ACHN (cell line): ENCODE results near the gene FIBCD1.

Source experiments
- DNase-seq: peaks from one replicate; pipeline ENCODE4 v3.0.0-alpha.2; 2015
- in situ Hi-C: cut with HindIII; loops from 2 replicates; pipeline ENCODE4 v1.10.0; 2017; ENCODE audit warnings: low sequenced_read_pairs, low pct_ligation_motif_present, low pct_unique_long_range_greater_than_20kb

The FIBCD1 gene

GRCh38 chr9:130940693-130941576, 1.9 kb upstream of the FIBCD1 start:
- DNase-seq = peak; percentile 50
- in situ Hi-C loops = no loop called here

DNA sequence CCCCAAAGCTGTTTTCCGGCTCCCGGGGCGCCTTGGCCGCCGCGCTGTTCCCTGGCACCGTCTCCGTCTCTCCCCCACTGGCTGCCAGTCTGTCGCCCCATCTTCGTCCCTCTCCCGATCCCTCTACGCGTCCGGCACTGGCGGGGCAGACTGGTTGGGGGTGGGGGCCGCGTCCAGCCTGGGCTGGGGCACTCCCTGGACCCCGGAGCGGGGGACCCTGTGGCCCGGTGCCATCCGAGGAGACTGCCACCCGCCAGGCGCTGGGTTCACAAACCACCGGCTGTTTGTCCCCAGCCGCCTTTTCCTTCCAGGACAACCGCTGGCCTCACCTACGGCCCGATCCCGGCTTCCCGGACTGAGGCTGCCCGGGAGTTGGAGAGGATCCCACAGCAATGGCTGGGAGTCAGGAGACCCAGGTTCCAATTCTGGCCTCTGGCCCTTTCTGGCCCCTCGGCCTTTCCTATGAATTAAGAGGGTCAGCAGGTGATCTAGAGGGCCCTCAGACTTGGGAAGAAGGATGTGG, 1.0 kb upstream of the FIBCD1 start:
- DNase-seq = no peak
- in situ Hi-C loops = no loop called here

DNA sequence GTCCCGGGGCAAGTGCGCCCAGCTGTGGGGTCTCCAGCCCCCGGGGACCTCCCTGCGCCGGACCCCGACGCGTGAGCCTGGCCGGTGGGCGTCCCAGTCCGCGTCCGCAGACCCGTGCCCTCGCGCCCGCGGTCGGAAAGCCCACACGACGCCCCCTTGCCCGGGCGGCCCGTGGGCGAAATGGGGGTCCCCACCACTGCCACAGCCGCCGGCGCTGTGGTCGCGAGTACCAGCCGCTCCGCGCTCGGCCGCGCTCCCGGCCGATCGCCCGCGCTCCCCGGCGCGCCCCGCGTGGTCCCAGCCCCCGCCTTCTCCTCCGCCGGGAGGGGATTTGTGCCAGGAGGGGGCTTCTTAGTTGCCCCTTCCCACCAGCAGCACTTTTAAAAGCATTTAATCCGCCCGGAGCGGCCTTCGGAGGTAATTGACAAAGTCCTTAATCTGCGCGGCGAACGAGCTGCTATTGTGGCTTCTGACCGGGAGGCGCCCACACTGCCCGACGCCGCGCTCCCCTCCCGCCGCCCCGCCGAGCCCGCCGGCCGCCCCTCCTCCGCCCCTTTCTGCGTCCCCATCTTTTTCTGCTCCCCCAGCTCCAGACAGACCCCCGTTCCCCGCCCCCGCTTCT, 469 bp upstream of the FIBCD1 start:
- no peak for DNase-seq
- in situ Hi-C loops = no loop called here

DNA sequence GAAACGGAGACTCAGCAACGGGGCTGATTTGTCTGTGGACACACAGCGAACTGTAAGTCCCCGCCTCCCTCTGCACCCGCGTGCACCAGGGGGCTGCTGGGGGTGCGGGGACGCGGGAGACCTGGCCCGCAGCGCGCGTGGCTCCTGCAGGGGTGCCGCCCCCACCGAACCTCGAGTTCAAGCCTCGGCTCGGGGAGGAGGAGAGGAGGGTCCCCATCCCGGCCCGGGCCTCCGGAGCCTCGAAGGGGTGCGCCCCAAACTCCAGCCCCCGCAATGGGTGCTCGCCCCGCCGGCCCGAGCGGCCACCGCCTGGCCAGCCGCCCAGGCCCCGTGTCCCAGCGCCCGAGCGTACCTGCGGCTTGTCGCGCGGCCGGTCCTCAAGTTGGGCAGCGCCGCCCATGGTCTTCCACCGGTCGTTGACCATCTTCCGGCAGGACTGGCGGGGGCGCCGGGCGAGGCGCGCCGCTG, 829 bp downstream of the FIBCD1 start:
- DNase-seq = no peak
- in situ Hi-C loops = no loop called here

GRCh38 chr9:130937146-130938076, 1.6 kb downstream of the FIBCD1 start:
- in situ Hi-C loops = no loop called here
- no peak for DNase-seq

DNA sequence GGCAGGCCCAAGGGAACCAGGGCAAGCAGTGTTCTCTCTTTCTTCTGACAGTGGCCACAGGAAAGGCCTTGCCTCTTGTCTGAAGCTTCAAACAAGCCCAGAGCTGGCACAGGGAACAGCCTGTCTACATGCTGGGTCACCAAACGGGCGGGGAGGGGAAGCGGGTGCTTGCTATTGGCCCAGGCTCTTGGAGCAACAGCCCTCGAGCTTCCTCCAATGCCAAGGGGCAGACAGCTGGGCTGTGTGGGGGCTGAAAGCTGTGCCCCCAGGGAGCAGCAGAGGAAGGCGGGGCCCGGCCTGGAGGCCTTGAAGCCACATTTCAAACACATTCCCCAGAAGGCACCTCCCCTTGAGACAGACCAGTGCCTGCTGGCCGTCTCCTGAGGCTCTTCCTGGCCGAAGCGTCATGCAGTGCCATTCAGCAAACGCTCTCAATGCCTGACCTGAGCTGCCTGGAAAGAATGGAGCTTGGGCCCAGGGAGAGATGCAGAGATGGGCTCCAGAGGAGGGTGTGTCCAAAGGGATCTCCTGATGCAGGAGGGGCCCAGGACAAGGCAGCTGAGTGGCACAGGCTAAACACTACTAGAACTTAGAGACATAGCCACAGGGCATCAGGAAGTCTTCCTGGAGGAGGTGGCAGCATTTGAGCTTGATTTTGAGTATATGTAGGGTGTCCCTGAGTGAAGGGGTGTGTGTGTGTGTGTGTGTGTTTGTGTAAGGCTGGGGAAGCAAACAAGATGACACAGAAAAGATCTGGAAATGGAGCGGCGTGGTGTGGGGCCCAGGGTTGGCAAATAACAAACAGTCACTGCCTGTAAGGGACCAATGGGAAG, 2.5 kb downstream of the FIBCD1 start:
- in situ Hi-C loops = no loop called here
- DNase-seq = no peak

DNA sequence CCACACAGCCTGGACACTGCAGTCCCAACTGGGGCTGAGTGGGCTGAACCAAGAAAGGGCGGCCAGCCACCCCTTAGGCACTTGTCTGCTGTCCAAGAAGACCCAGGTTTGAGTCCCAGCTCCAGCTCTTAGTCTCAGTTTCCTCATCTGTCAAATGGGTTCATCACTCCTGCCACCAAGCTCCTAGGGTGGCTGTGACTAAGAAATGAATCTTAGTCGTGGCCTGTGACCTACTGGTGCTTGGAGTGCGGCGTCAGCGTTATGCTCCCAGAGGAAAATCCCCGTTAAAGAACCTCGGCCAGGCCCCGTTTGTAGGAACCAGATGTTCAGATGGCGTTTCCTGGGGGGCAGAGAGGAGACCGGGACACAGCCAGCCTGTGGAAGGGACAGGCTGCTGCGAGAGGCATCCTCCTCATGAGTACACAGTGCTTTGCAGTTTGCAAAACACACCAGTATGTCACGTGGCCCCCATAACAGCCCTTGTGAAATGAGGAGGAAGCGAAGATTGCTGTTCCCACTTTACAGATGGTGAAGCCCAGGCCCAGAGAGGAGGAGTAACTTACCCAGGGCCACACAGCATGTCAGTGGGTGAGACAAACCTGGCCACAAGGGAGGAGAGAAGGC, 3.3 kb downstream of the FIBCD1 start:
- in situ Hi-C loops = no loop called here
- no peak for DNase-seq

GRCh38 chr9:130934702-130935647, 4.1 kb downstream of the FIBCD1 start:
- in situ Hi-C loops = no loop called here
- DNase-seq = no peak

- in situ Hi-C loops = no loop called here
Observed at GRCh38 chr9:130934246-130934645, 4.8 kb downstream of the FIBCD1 start.

DNA sequence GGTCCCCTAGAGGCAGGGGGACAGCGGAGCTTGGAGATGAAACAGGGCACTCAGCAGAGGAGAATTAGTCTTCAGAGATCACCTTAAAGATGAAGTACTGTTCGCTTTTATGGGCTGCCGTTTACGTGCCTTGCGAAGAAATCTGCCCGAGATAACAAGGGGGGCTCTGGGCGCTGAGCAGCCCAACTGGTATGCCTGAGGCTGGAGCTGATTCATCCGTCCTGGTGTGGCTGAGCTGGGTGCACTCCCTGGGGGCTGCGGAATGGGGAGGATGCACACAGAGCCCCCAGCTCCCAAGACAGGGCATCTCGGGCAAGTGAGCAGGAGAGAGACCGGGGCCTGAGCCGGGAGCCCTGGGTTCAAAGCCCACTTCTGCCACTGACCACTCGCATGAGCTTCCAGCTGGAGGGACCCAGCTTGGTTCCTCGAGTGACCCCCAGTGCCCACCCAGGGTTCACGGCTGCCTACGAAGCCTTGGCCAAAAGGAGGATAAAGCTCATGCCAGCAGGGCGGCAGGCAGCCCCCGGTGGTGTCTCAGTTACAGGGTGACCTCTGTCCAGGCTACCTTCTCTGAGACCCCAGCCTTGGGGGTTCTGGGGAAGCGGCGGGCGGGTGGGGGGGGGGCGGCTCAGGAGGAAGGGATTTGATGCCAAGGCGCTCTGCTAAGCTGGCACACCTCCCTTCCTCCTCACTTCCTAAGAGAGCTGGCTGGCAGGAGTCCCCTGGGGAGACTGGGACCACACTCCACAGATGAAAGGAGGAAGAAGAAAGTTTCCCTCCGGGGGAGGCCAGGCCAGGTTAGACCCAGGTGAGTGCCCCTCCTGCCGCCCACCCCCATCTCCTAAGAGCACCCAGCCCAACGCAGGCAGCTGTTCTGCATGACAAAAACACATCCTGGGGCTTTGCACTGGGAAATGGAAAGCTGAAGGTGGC, 5.7 kb downstream of the FIBCD1 start:
- in situ Hi-C loops = no loop called here
- peak; percentile 72 for DNase-seq

More at GRCh38 chr9:130934246-130934645, 4.8 kb downstream of the FIBCD1 start:
- no peak for DNase-seq

DNA sequence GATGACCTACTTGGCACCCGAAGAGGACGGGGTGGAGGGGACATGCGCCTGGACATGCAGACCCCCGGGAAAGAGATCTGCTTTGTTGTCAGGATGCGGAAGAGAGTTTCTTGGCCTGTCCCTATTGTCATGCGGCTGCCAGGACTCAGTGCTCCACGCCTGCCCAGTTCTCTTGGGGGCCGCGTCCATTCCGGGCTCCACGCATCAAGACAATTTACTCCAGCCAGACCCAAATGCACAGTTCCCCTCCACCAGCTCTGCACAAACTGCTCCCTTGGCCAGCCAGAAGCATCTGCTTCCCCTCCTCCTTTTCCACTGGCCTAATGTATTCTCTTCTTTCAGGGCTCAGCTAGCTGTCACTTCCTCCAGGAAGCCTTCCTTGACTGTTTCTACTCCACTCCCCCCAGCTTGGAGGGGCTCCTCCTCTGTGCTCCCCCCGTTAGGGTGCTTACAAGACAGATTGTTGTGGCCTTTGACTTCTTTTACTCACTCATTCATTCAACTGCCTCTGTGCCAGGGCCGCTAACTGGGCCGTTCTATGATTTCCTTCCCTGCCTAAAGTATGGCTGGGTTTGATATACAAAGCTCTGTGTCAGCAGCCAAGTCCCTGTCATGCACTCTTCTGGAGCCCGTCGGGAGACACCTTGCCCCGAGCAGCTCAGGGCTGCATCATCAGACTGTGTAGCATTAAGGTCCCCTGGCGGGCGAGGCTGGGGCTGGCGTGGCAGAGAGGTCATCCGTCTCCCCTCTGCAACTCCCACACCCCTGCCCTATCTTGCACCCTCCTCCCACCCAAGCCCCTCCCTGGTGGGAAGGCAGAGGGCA, 6.6 kb downstream of the FIBCD1 start:
- in situ Hi-C loops = no loop called here
- DNase-seq = peak; percentile 36

DNA sequence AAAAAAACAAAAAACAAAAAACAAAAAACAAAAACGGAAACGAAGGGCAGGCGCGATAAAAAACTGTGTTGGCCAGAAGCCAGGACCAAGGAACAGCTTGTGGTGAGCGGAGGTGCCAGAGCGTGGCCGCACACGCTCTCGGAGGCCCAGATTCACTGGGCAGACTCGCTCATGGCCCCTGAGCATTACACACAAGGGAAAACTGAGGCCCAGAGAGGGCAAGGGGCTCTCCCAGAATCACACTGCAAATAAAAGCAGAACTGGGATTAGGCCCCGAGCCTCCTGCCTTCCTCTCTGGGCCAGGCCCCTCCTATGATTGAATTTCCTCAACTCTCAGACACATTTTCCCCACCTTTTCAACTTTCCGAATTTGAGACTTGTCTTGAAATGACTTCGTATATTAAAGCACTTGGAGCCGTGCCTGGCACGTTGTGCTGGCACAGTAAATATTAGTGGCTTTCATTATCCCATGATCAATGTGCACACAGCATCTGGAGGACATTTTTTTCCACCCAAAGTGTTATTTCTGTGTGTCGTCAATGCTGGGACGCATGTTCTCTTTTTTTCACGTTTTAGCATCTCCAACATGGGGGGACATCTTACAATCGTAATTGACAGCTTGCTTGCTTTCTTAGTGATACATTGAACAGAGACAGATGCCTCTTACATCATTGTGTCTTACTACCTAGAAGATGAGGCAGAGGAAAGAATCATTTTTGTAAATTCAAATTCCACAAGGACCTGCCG, 7.4 kb downstream of the FIBCD1 start:
- in situ Hi-C loops = no loop called here
- no peak for DNase-seq

GRCh38 chr9:130930804-130931349, 8.2 kb downstream of the FIBCD1 start:
- in situ Hi-C loops = no loop called here

More at GRCh38 chr9:130930804-130931349, 8.2 kb downstream of the FIBCD1 start:
- DNase-seq = no peak
